Astrocyte (in vitro differentiated cells and primary cell): ENCODE measurements around the gene PRMT3. TPM values are rescaled to one million over a fixed set of nuclear protein-coding genes. Genes with fewer than 3 reads are reported as not detected.

ENCODE experiments used
- DNase-seq: peaks from one replicate; pipeline ENCODE4 v3.0.0-alpha.2; 2010; ENCODE audit warnings: low read depth
- FAIRE-seq: peaks from 2 replicates; lab custom pipeline; 2011; peaks lifted over from hg19 to GRCh38; lab: Jason Lieb, UNC
- H2AFZ ChIP-seq: 2 replicates; pipeline ENCODE4 v1.6.0; 2012; ENCODE audit warnings: low read depth, low read length, inconsistent platforms
- H3K27ac ChIP-seq: 2 replicates; pipeline ENCODE4 v1.5.1; 2011; ENCODE audit warnings: low read depth, low read length, inconsistent platforms
- H3K27me3 ChIP-seq: 2 replicates; pipeline ENCODE4 v1.6.0; 2011; ENCODE audit warnings: low read length, inconsistent platforms; ENCODE audit not compliant: insufficient read depth
- H3K36me3 ChIP-seq: 2 replicates; pipeline ENCODE4 v1.5.1; 2011; ENCODE audit warnings: low read length, inconsistent platforms; ENCODE audit not compliant: insufficient read depth
- H3K4me1 ChIP-seq: 2 replicates; pipeline ENCODE4 v1.5.1; 2011; ENCODE audit warnings: low read length, inconsistent platforms; ENCODE audit not compliant: insufficient read depth
- H3K4me2 ChIP-seq: 2 replicates; pipeline ENCODE4 v1.6.0; 2012; ENCODE audit warnings: low read length, inconsistent platforms
- H3K4me3 ChIP-seq: 2 replicates; pipeline ENCODE4 v1.5.1; 2011; ENCODE audit warnings: low read depth, mild to moderate bottlenecking, low read length, inconsistent platforms; ENCODE audit not compliant: insufficient read depth
- H3K79me2 ChIP-seq: 2 replicates; pipeline ENCODE4 v1.6.0; 2012; ENCODE audit warnings: mild to moderate bottlenecking, low read length, inconsistent platforms; ENCODE audit not compliant: insufficient read depth
- H3K9ac ChIP-seq: 2 replicates; pipeline ENCODE4 v1.6.0; 2012; ENCODE audit warnings: mild to moderate bottlenecking, low read length, inconsistent platforms
- H3K9me3 ChIP-seq: 2 replicates; pipeline ENCODE4 v1.5.1; 2012; ENCODE audit warnings: low read depth, mild to moderate bottlenecking, low read length, inconsistent platforms; ENCODE audit not compliant: insufficient read depth
- H4K20me1 ChIP-seq: 2 replicates; pipeline ENCODE4 v1.6.0; 2012; ENCODE audit warnings: low read length, inconsistent platforms; ENCODE audit not compliant: insufficient read depth
- H3K27ac Mint-ChIP-seq: one replicate; pipeline ENCODE4 v1.8.0; 2021; ENCODE audit warnings: mild to moderate bottlenecking, mixed read lengths; ENCODE audit not compliant: unreplicated experiment
- H3K27me3 Mint-ChIP-seq: one replicate; pipeline ENCODE4 v1.8.0; 2021; ENCODE audit warnings: low read depth, mixed read lengths; ENCODE audit not compliant: unreplicated experiment
- H3K36me3 Mint-ChIP-seq: one replicate; pipeline ENCODE4 v1.8.0; 2021; ENCODE audit warnings: low read depth, mixed read lengths; ENCODE audit not compliant: unreplicated experiment
- H3K4me1 Mint-ChIP-seq: one replicate; pipeline ENCODE4 v1.8.0; 2021; ENCODE audit warnings: low read depth, mixed read lengths; ENCODE audit not compliant: unreplicated experiment
- H3K4me3 Mint-ChIP-seq: one replicate; pipeline ENCODE4 v1.8.0; 2021; ENCODE audit warnings: mild to moderate bottlenecking, moderate library complexity, mixed read lengths; ENCODE audit not compliant: unreplicated experiment
- H3K9me3 Mint-ChIP-seq: one replicate; pipeline ENCODE4 v1.8.0; 2021; ENCODE audit warnings: mild to moderate bottlenecking, mixed read lengths; ENCODE audit not compliant: unreplicated experiment
- EZH2 ChIP-seq: IDR thresholded peaks from 2 replicates; pipeline ENCODE4 v1.6.1; 2012; ENCODE audit warnings: mild to moderate bottlenecking, low read length, inconsistent platforms; ENCODE audit not compliant: insufficient read depth
- total RNA-seq: library from RNA; stranded (reverse); gene quantifications from 2 replicates; pipeline ENCODE4 v1.2.1, GENCODE V29; 2021
- TF ChIP-seq, protein P1 (sequence below): IDR thresholded peaks from 2 replicates; pipeline ENCODE4 v1.5.1; 2011; ENCODE audit warnings: low read depth, mild to moderate bottlenecking, inconsistent platforms, low read length, moderate library complexity; ENCODE audit not compliant: insufficient read depth

PRMT3 gene
- total RNA-seq, 1 donor from 2014 or later = 10.5 TPM

DNA sequence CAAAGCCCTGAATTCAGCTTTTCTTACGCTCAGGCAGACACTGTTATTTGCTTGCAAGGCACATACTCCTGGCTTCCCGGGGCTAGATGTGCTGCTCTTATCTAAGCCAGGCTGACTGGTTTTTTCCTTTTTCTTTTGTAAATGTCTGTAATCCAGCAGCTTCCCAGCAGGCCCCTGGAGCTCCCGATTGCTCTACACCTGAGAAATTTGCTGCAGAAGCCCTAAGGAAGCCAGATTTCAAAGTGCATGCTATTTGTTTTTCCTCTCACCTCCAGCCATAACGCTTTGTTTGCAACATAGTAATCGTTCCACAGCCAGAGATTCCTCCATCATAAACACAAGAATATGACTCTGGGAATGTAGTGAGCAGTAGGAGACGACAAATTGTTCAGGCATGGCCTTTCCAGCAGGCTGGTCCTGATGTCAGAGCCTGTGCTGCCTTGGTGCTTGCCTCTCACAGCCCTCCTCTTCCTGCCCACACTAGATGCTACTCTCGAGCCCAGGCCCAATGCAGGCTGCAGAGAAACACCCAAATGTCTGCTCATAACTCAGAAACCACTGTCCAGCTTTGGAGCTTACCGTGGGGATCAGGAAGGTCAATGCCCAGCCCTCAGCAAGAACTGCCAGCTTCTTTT is 157.2 kb downstream of the PRMT3 start:
- no peak for TF ChIP-seq EZH2
- peaks cover 2% of the 10 kb centered on the region for H3K27me3 Mint-ChIP-seq
- no peak overlapping the region for H3K27ac Mint-ChIP-seq
- DNase-seq = no peak
- H3K9me3 Mint-ChIP-seq = no peaks in the 10 kb centered on the region
- no peaks in the 10 kb centered on the region for H3K36me3 ChIP-seq
- H3K36me3 Mint-ChIP-seq = no peaks in the 10 kb centered on the region
- no peak overlapping the region for H3K4me3 Mint-ChIP-seq
- no peaks in the 10 kb centered on the region for H3K4me1 ChIP-seq
- no peak overlapping the region for H3K4me3 ChIP-seq
- no peaks in the 10 kb centered on the region for H3K27me3 ChIP-seq
- H3K4me2 ChIP-seq = no peak overlapping the region
- no peaks in the 10 kb centered on the region for H3K79me2 ChIP-seq
- no peaks in the 10 kb centered on the region for H3K4me1 Mint-ChIP-seq
- H3K27ac ChIP-seq = no peak overlapping the region
- no peak overlapping the region for H2AFZ ChIP-seq
- H3K9ac ChIP-seq = no peak overlapping the region
- no peaks in the 10 kb centered on the region for H3K9me3 ChIP-seq
- FAIRE-seq = no peak
- no peaks in the 10 kb centered on the region for H4K20me1 ChIP-seq

DNA sequence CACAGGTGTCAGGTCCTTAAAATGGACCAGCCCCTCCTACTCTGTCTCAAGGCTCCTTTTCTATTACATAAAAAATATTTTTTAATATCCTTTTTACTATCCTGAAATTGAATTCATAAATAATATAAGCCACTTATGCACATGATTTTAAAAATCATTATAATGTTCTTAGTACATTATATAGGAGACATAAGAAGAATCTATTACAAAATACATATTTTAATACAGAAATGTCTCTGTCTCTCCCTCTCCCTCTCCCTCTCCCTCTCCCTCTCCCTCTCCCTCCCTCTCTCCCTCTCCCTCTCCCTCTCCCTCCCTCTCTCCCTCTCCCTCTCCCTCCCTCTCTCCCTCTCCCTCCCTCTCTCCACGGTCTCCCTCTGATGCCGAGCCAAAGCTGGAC is 159.9 kb downstream of the PRMT3 start:
- Mint-ChIP-seq H3K27me3 (peaks cover 7% of the 10 kb centered on the region), H3K36me3 (no peaks in the 10 kb centered on the region), H3K27ac (no peak overlapping the region), H3K4me1 (no peaks in the 10 kb centered on the region), H3K9me3 (no peaks in the 10 kb centered on the region), H3K4me3 (no peak overlapping the region)
- no peaks in the 10 kb centered on the region for H3K79me2 ChIP-seq
- no peak overlapping the region for H3K4me3 ChIP-seq
- no peak for TF ChIP-seq EZH2
- no peak overlapping the region for H3K4me2 ChIP-seq
- no peaks in the 10 kb centered on the region for H3K36me3 ChIP-seq
- H3K9ac ChIP-seq = no peak overlapping the region
- no peaks in the 10 kb centered on the region for H3K27me3 ChIP-seq
- no peaks in the 10 kb centered on the region for H3K4me1 ChIP-seq
- DNase-seq (no peak), FAIRE-seq (no peak)
- no peak overlapping the region for H2AFZ ChIP-seq
- H3K9me3 ChIP-seq = no peaks in the 10 kb centered on the region
- no peak overlapping the region for H3K27ac ChIP-seq
- no peaks in the 10 kb centered on the region for H4K20me1 ChIP-seq

DNA sequence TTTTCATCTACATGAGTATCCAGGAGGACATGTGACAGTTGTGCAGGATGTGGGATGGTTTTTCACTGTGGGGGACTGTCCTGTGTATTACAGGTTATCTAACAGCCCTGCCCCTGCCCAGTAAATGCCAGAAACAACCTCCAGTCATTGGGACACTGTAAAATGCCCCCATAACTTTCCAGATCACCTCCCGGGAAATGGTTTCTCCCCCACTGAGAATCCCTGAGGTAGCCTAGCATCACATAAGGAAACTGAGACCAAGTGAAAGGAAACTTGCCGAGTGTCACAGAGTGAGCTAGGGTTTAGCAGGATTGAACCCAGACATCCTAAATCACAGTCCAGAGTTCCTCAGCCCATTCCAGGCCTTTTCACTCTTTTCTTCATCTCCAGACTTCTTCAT is 163.6 kb downstream of the PRMT3 start:
- no peak overlapping the region for H3K27ac Mint-ChIP-seq
- Histone ChIP-seq H3K4me3 (no peak overlapping the region), H3K9ac (no peak overlapping the region), H2AFZ (no peak overlapping the region), H3K4me1 (no peaks in the 10 kb centered on the region), H4K20me1 (no peaks in the 10 kb centered on the region), H3K27ac (no peak overlapping the region), H3K79me2 (no peaks in the 10 kb centered on the region), H3K9me3 (peaks cover 2% of the 10 kb centered on the region), H3K36me3 (no peaks in the 10 kb centered on the region), H3K4me2 (no peak overlapping the region), H3K27me3 (no peaks in the 10 kb centered on the region)
- H3K4me3 Mint-ChIP-seq = no peak overlapping the region
- FAIRE-seq (no peak), DNase-seq (no peak)
- H3K9me3 Mint-ChIP-seq = peaks cover 1% of the 10 kb centered on the region
- no peaks in the 10 kb centered on the region for H3K4me1 Mint-ChIP-seq
- TF ChIP-seq, protein P1, sequence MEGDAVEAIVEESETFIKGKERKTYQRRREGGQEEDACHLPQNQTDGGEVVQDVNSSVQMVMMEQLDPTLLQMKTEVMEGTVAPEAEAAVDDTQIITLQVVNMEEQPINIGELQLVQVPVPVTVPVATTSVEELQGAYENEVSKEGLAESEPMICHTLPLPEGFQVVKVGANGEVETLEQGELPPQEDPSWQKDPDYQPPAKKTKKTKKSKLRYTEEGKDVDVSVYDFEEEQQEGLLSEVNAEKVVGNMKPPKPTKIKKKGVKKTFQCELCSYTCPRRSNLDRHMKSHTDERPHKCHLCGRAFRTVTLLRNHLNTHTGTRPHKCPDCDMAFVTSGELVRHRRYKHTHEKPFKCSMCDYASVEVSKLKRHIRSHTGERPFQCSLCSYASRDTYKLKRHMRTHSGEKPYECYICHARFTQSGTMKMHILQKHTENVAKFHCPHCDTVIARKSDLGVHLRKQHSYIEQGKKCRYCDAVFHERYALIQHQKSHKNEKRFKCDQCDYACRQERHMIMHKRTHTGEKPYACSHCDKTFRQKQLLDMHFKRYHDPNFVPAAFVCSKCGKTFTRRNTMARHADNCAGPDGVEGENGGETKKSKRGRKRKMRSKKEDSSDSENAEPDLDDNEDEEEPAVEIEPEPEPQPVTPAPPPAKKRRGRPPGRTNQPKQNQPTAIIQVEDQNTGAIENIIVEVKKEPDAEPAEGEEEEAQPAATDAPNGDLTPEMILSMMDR = no peak
- TF ChIP-seq EZH2 = no peak
- H3K36me3 Mint-ChIP-seq = no peaks in the 10 kb centered on the region
- peaks cover 17% of the 10 kb centered on the region for H3K27me3 Mint-ChIP-seq
